Skeletal muscle tissue (tissue), 4 donors: ENCODE measurements around the gene OCEL1. TPM values are rescaled to one million over a fixed set of nuclear protein-coding genes. Genes with fewer than 3 reads are reported as not detected.

Experiments used
- H3K27ac ChIP-seq: one replicate; pipeline ENCODE4 v1.7.0; 2013; ENCODE audit warnings: mild to moderate bottlenecking, low read depth, low read length, inconsistent platforms
- H3K27me3 ChIP-seq, 3 donors: one replicate each; pipeline ENCODE4 v1.7.0; 2013; ENCODE audit warnings: low read length in 3 of 3; ENCODE audit not compliant: control insufficient read depth in 3 of 3, insufficient read depth in 3 of 3
- H3K36me3 ChIP-seq, 3 donors: one replicate each; pipeline ENCODE4 v1.7.0; 2013; ENCODE audit warnings: low read length in 3 of 3; ENCODE audit not compliant: control insufficient read depth in 3 of 3, insufficient read depth in 3 of 3
- H3K4me1 ChIP-seq, 3 donors: one replicate each; pipeline ENCODE4 v1.7.0; 2013; ENCODE audit warnings: low read length in 3 of 3, mild to moderate bottlenecking in 3 of 3; ENCODE audit not compliant: control insufficient read depth in 3 of 3, insufficient read depth in 3 of 3
- H3K4me3 ChIP-seq, 3 donors: one replicate each; pipeline ENCODE4 v1.7.0; 2013; ENCODE audit warnings: low read length in 3 of 3
- H3K9ac ChIP-seq, 3 donors: one replicate each; pipeline ENCODE4 v1.7.0; 2013; ENCODE audit warnings: low read length in 3 of 3, mild to moderate bottlenecking in 3 of 3, moderate library complexity in 2 of 3, low read depth in 1 of 3
- H3K9me3 ChIP-seq, 3 donors: one replicate each; pipeline ENCODE4 v1.7.0; 2013; ENCODE audit warnings: low read length in 3 of 3; ENCODE audit not compliant: control insufficient read depth in 3 of 3
- total RNA-seq: library from RNA; depleted of rRNA; stranded (reverse); fragments of >200 nt; gene quantifications from one replicate; pipeline ENCODE4 v1.2.3, GENCODE V29; 2014
- donor health status: Osteomylitis.

The OCEL1 gene
- total RNA-seq, 1 donor from 2014 or later = 4.7 TPM

DNA sequence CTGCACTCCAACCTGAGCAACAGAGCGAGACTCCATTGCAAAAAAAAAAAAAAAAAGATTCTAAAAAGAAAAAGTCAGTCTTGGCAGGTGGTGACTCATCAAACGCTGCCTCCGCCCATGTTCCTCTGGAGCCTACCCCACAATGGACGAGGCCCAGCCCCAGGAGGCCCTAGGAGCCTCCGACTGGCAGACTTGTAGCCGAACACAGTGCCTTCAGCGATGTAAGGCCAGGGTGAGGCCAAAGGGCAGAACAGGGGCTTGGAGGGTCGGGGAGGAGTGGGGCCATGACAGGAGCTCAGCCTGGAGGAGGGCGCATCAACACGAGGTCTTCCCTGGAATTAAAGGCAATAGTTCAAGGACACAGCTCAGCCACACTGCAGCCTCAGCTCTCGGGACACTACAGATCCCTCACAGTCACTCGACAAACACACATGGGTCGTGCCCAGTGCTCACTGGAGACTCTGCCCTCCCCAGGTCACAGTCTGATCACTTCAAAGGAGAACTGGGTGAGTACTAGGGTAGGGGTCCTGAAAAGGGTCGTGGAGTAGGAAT, 5.7 kb upstream of the OCEL1 start:
- Histone ChIP-seq H3K36me3 (peaks cover 14 to 21% (median 20%) of the 10 kb centered on the region in 3 donors), H3K4me1 (peaks cover 3 to 6% (median 3%) of the 10 kb centered on the region in 3 donors), H3K9me3 (no peaks in the 10 kb centered on the region), H3K4me3 (no peak overlapping the region), H3K27me3 (no peaks in the 10 kb centered on the region), H3K27ac (no peak overlapping the region), H3K9ac (no peak overlapping the region)

DNA sequence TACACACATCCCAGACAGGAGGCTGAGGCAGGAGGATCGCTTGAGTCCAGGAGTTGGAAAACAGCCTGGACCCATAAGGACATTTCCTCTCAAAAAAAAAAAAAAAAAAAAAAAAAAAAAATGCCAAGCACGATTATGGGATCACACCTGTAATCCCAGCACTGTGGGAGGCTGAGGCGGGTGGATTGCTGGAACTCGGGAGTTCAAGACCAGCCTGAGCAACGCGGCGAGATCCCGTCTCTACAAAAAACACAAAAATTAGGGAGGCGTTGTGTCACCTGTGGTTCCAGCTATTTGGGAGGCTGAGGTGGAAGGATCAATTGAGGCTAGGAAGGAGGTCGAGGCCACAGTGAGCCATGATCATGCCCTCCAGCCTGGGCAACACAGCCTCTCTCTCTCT, 973 bp upstream of the OCEL1 start:
- no peak overlapping the region for H3K4me3 ChIP-seq

DNA sequence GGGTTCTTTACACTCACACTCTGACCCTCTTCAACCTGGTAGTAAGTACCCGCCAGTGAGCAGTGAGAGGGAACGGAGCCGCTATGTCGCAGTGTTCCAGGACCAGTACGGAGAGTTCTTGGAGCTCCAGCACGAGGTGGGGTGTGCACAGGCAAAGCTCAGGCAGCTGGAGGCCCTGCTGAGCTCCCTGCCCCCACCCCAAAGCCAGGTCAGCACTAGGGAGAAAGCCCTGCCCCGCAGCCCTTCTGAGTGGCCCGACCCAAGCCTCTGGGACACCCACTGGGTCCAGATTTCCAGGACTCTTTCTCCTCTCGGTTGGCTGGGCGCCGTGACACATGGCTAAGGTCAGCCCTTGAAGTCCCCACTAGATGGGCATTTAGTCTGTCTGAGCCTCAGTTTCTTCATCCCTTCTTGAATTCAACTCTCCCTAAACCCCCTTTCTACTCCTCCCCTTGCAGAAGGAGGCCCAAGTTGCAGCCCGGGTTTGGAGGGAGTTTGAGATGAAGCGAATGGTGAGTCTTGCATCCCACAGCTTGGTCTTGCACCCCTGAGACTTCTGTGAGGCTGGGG, 1.9 kb downstream of the OCEL1 start:
- H3K9me3 ChIP-seq = no peaks in the 10 kb centered on the region
- H3K27me3 ChIP-seq = no peaks in the 10 kb centered on the region
- H3K4me3 ChIP-seq = no peak overlapping the region
- no peak overlapping the region for H3K27ac ChIP-seq
- H3K4me1 ChIP-seq = peaks cover 0 to 7% (median 5%) of the 10 kb centered on the region in 3 donors
- peaks cover 5 to 19% (median 16%) of the 10 kb centered on the region in 3 donors for H3K36me3 ChIP-seq
- peak overlapping the region in 1 of 3 donors; percentile 33 for H3K9ac ChIP-seq

More for the DNA sequence above, 973 bp upstream of the OCEL1 start:
- Histone ChIP-seq H3K27ac (no peak overlapping the region), H3K4me1 (peaks cover 0 to 8% (median 7%) of the 10 kb centered on the region in 3 donors), H3K36me3 (peaks cover 3 to 9% (median 6%) of the 10 kb centered on the region in 3 donors), H3K9me3 (no peaks in the 10 kb centered on the region), H3K9ac (peak overlapping the region in 1 of 3 donors; percentile 56), H3K27me3 (no peaks in the 10 kb centered on the region)

DNA sequence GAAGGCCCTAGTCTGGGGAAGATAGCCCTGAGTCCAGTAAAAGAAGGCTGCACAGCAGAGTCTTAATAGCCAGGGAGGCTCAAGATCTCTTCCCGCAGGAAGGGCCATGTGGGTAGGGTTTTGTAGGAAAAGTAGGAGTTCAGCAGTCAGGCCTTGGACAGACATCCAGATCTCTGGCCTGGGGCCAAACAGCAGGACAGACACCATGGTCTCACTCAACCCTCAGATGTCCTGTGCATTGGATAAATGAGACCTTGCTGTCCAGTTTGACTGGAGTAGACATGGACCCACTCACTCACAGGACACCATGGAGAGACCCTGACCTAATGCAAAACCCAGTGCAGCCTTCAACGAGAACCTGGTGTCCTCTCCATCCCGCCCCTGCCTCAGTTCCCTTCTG, 3.9 kb downstream of the OCEL1 start:
- H3K9ac ChIP-seq = no peak overlapping the region
- H3K27ac ChIP-seq = no peak overlapping the region
- no peaks in the 10 kb centered on the region for H3K9me3 ChIP-seq
- no peak overlapping the region for H3K4me3 ChIP-seq
- H3K4me1 ChIP-seq = peaks cover 2 to 12% (median 6%) of the 10 kb centered on the region in 3 donors
- H3K36me3 ChIP-seq = peaks cover 8 to 25% (median 16%) of the 10 kb centered on the region in 3 donors
- no peaks in the 10 kb centered on the region for H3K27me3 ChIP-seq

DNA sequence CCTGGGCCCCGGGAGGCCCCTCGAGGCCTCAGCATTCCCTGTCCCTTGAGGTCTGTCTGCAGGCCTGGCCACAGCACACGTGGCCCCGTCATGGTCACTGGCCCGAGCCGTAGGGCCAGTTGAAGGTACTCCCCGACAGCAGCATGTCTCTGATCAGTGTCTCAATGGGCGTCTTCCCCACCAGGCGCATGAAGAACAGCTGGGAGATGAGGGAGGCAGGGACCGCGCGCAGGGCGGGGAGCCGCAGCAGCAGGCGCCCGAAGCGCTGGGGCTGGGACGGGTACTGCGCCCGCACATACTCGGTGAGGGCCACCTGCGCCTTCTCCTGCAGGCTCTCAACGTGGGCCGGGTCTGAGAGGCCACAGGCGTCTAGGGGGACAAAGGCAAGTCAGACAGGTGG, 6.2 kb downstream of the OCEL1 start:
- no peaks in the 10 kb centered on the region for H3K9me3 ChIP-seq
- H3K9ac ChIP-seq = no peak overlapping the region
- peaks cover 8 to 25% (median 16%) of the 10 kb centered on the region in 3 donors for H3K36me3 ChIP-seq
- H3K4me3 ChIP-seq = no peak overlapping the region
- H3K27me3 ChIP-seq = no peaks in the 10 kb centered on the region
- H3K4me1 ChIP-seq = peaks cover 11 to 20% (median 15%) of the 10 kb centered on the region in 3 donors
- H3K27ac ChIP-seq = no peak overlapping the region

DNA sequence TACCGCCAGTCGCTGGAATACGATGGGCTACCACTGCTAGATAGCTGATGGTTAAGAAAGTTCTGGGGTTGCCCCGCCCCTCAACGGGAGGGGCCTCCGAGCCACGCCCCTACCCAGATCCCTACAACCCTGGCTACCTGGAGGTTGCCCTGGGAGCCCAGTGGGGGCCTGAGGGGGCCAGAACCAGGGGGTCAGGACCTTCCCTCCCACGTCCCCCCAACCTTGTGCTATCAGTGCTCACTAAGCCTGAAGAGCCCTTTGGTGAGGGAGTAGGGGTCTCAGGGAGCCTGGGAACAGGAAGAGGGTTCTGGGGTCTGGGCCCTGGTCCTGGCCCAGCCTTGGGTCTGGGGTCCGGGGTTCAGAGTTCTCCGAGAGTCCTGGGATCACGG, 8.9 kb downstream of the OCEL1 start:
- Histone ChIP-seq H3K4me1 (peaks cover 11 to 19% (median 15%) of the 10 kb centered on the region in 3 donors), H3K36me3 (peaks cover 10 to 25% (median 16%) of the 10 kb centered on the region in 3 donors), H3K27ac (peak overlapping the region; percentile 36), H3K9me3 (no peaks in the 10 kb centered on the region), H3K4me3 (peak overlapping the region; percentile 3 to 70 (median 63)), H3K27me3 (no peaks in the 10 kb centered on the region), H3K9ac (peak overlapping the region; percentile 20 to 71 (median 64))

DNA sequence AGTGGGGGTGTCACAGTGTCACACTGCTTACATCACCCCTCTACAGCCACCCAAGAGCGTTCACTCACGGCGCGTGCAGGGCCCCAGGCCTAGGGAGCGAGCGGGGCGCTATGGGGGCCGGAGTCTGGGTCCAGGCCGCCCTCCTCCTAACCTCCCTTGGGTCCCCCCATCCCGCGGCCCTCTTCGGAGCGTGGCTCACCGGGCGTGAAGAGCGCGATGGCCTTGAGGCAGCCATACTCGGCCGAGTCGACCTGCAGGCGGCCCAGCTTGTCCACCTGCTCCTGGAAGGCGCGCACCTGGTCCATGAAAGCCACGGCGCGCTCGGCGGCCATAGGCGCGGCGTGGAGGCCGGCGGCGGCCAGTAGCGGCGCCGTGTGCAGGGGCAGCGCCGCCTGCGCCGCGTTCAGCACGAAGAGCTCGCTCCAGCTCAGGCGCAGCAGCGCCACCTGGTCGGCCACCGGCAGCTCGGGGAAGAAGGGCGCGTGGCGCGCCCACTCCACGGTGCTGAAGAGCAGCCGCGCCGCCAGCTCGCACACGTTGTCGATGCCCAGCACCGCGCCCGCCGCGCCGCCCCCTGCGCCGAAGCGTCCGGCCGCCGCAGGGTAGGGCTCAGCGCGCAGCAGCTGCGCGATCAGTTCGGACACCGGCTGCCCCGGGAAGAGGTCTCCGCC, 9.4 kb downstream of the OCEL1 start:
- peak overlapping the region; percentile 3 to 70 (median 63) for H3K4me3 ChIP-seq
- peak overlapping the region; percentile 36 for H3K27ac ChIP-seq
- H3K27me3 ChIP-seq = no peaks in the 10 kb centered on the region
- H3K4me1 ChIP-seq = peaks cover 11 to 19% (median 15%) of the 10 kb centered on the region in 3 donors
- H3K9ac ChIP-seq = peak overlapping the region; percentile 20 to 71 (median 64)
- H3K36me3 ChIP-seq = peaks cover 7 to 25% (median 16%) of the 10 kb centered on the region in 3 donors
- H3K9me3 ChIP-seq = no peaks in the 10 kb centered on the region

DNA sequence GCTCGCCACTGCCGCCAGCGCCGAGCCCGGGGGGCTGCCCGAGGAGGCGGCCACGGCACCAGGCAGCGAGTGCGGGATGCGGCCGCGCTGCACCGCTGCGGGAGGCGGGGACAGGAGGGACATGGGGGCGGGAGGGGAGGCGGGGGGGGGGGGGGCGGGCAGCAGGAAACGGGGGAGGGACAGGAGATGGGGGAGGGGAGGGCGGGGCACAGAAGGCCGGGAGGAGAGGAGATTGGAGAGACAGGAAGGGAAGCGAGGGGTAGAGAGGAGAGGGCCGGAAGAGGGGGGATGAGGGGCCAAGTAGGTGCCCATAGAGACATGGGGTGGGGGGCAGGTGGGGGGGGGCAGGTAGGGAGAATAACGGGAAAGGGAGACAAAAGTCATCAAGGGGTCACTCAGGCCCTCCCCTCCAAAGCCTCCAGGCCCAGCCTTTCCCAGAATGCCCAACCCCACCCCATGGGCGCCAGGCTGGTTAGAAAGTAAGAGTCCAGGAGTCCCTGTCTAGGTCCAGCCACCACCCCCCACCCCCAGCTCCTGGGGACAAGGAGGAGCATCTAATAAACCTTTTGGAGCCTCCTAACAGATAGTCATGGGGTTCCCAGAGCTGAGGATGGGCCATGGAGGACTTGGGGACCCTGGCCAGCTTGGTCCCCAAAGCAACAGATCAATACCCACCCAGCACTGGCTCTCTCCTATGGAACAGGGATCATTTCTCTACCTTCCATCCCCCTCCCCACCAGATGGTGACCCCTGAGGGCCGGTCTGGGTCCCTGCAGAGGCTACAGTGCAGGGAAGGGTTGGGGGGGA, 10.1 kb downstream of the OCEL1 start:
- Histone ChIP-seq H3K9ac (peak overlapping the region in 1 of 3 donors; percentile 71), H3K36me3 (peaks cover 9 to 23% (median 17%) of the 10 kb centered on the region in 3 donors), H3K27ac (no peak overlapping the region)

DNA sequence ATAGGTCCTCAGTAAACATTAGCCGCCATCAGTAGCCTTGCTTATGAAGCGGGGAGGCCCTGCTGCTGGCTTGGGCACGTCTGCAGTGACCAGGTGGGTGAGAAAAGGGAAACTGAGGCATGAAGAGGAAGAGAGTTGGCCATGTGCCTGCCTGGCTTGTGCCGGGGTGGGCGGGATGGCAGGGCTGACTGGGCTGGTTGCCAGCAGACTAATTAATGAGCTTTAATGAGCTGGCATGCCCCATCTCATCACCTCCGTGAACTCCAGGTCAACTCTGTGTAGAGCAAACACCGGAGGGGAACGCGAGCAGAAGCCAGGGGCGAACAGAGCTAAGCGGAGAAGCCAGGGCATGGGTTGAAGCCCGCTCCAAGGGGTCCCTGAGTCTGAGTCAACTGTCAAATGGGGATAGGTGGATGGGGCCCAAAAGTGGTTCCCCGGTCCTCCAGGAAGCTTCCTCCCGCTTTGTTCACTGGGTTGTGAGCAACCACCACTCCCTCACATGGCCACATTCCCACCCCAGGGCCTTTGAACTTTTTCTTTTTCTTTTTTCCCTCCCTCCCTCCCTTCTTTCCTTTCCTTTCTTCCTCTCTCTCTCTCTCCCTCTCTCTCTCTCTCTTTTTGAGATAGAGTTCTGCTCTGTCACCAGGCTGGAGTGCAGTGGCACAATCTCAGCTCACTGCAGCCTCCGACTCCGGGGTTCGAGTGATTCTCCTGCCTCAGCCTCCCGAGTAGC, 11.0 kb downstream of the OCEL1 start:
- peaks cover 9 to 19% (median 13%) of the 10 kb centered on the region in 3 donors for H3K36me3 ChIP-seq
- H3K4me3 ChIP-seq = no peak overlapping the region

More for the DNA sequence above, 10.1 kb downstream of the OCEL1 start:
- no peaks in the 10 kb centered on the region for H3K27me3 ChIP-seq
- no peaks in the 10 kb centered on the region for H3K9me3 ChIP-seq
- peak overlapping the region in 2 of 3 donors; percentile 63 to 70 for H3K4me3 ChIP-seq
- peaks cover 13 to 21% (median 18%) of the 10 kb centered on the region in 3 donors for H3K4me1 ChIP-seq

More for the DNA sequence above, 11.0 kb downstream of the OCEL1 start:
- peaks cover 19 to 25% (median 23%) of the 10 kb centered on the region in 3 donors for H3K4me1 ChIP-seq
- H3K9me3 ChIP-seq = no peaks in the 10 kb centered on the region
- no peaks in the 10 kb centered on the region for H3K27me3 ChIP-seq
- no peak overlapping the region for H3K9ac ChIP-seq
- H3K27ac ChIP-seq = no peak overlapping the region
